ENCODE results near the gene ELL2. TPM values are rescaled to one million over a fixed set of nuclear protein-coding genes. Genes with fewer than 3 reads are reported as not detected.

Gene ELL2
- total and polyA plus RNA-seq, 2 donors (not counting 1 experiment from before 2014, with no cell fraction given): 7.2 to 27.0 TPM

DNA sequence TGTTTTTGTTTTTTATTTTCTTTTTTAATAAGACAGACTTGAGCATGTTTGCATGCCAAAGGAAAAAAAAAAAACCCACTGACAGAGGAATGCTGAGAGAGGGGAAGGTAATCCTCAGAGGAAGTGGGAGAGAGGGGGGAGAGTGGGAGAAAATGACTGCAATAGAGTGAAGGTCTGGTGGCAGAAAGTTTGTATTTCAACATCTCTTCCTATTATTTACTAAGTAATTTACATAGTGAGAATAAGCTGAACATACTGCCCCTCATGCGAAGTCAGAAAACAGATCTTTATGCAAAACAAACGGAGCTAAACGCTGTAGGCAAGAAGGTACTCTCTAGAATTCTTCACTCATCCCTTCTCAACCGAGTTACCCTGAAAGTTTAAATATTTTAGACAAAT lies 45.0 kb downstream of the ELL2 start:
- Histone ChIP-seq H4K20me1 (ENCODE audit: control insufficient read depth, insufficient read depth, low read length, poor library complexity, severe bottlenecking) (peaks cover 8% of the 10 kb centered on the region), H3K9ac (ENCODE audit: low read length) (no peak overlapping the region), H2AFZ (ENCODE audit: insufficient read depth, low read depth, low read length, poor library complexity, severe bottlenecking) (no peak overlapping the region), H3K9me3 (ENCODE audit: control extremely low read depth in 1 of 3, control insufficient read depth in 2 of 3, insufficient read depth in 1 of 3, low read length in 2 of 3) (no peaks in the 10 kb centered on the region), H3K4me2 (replicated peaks; ENCODE audit: low read depth, low read length, poor library complexity, severe bottlenecking) (no peak overlapping the region), H3K36me3 (replicated peaks in 1 of 2; ENCODE audit: control extremely low read depth in 1 of 2, control insufficient read depth in 1 of 2, extremely low read depth in 1 of 2, insufficient read depth in 2 of 2, low read length in 1 of 2) (peaks cover 0 to 6% of the 10 kb centered on the region in 2 experiments), H3K79me2 (ENCODE audit: control insufficient read depth, insufficient read depth, low read length) (no peaks in the 10 kb centered on the region), H3K4me3 (ENCODE audit: control extremely low read depth in 1 of 5, extremely low read depth in 1 of 5, insufficient read depth in 1 of 5, low read depth in 2 of 5, low read length in 4 of 5) (no peak overlapping the region), H3K27ac (ENCODE audit: low read length in 2 of 2) (no peak overlapping the region), H3K27me3 (replicated peaks in 1 of 4; ENCODE audit: control extremely low read depth in 1 of 4, control insufficient read depth in 3 of 4, insufficient read depth in 4 of 4, low read length in 3 of 4) (no peaks in the 10 kb centered on the region), H3K4me1 (ENCODE audit: control insufficient read depth in 2 of 2, insufficient read depth in 2 of 2, low read length in 2 of 2) (peaks cover 0 to 8% of the 10 kb centered on the region in 2 donors)
- Mint-ChIP-seq H3K4me3 (no peak overlapping the region), H3K4me1 (peaks cover 27% of the 10 kb centered on the region), H3K9me3 (ENCODE audit: insufficient read depth) (no peaks in the 10 kb centered on the region), H3K27me3 (no peaks in the 10 kb centered on the region), H3K27ac (no peak overlapping the region)
- POLR2A ChIA-PET: no interaction called here
- intact Hi-C loops (cut with micrococcal nuclease): no loop called here
- CTCF ChIA-PET: interaction anchor here (0.7 kb wide), 1 partner anchor 9 kb away, joined by 3 read pairs; no protein-coding TSS in a partner anchor
- WGBS (ENCODE audit: insufficient coverage): no CpG with 5 or more reads among the region's 4 CpGs
- no peak for ATAC-seq (ENCODE audit: low read depth)
- TF ChIP-seq, protein P1, sequence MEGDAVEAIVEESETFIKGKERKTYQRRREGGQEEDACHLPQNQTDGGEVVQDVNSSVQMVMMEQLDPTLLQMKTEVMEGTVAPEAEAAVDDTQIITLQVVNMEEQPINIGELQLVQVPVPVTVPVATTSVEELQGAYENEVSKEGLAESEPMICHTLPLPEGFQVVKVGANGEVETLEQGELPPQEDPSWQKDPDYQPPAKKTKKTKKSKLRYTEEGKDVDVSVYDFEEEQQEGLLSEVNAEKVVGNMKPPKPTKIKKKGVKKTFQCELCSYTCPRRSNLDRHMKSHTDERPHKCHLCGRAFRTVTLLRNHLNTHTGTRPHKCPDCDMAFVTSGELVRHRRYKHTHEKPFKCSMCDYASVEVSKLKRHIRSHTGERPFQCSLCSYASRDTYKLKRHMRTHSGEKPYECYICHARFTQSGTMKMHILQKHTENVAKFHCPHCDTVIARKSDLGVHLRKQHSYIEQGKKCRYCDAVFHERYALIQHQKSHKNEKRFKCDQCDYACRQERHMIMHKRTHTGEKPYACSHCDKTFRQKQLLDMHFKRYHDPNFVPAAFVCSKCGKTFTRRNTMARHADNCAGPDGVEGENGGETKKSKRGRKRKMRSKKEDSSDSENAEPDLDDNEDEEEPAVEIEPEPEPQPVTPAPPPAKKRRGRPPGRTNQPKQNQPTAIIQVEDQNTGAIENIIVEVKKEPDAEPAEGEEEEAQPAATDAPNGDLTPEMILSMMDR (IDR thresholded peaks at IDR 0.05): no peak
- no peak for TF ChIP-seq EZH2 (IDR thresholded peaks at IDR 0.05; ENCODE audit: borderline replicate concordance, insufficient read depth, low read depth, low read length, poor library complexity, severe bottlenecking)
- DNase-seq: no peak

DNA sequence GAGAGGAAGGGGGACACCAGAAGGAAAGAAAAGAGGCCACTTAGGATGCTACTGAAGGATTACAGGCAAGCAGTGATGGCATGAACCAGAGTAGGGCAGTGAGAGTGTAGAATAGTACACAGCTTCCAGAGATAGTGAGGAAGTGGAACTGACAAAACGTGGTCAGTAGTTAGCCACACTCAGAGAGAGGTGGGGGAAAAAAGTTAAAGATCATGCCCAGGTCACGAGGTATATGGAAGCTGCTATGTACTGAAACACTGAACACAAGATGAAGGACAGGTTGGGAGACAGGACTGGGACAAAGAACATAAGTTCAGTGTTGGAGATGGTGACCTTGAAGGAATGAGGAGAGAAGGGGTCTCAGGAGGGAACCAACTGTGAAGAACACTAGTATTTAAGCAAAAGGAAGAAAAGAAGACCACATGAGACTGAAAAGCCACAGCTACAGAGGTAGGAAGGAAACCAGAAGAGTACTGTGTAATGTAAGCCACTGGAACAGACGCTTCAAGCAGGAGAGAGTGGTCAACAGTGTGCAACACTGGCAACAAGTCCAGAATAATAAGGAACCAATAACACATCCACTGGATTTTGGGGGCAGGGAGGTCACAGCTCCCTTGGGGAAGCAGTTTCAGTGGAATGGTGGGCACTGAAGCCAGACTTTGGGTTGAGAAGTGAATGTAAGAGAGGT lies 45.5 kb downstream of the ELL2 start:
- Mint-ChIP-seq H3K4me1 (peaks cover 27% of the 10 kb centered on the region), H3K9me3 (ENCODE audit: insufficient read depth) (no peaks in the 10 kb centered on the region), H3K27ac (no peak overlapping the region), H3K27me3 (no peaks in the 10 kb centered on the region), H3K4me3 (no peak overlapping the region)
- no peak for DNase-seq
- 21% methylated on average over 2 of the region's 3 CpGs for WGBS (ENCODE audit: insufficient coverage)
- no peaks in the 10 kb centered on the region for H3K9me3 ChIP-seq (ENCODE audit: control extremely low read depth in 1 of 3, control insufficient read depth in 2 of 3, insufficient read depth in 1 of 3, low read length in 2 of 3)
- TF ChIP-seq, protein P1 (IDR thresholded peaks at IDR 0.05): no peak
- no peak for TF ChIP-seq EZH2 (IDR thresholded peaks at IDR 0.05; ENCODE audit: borderline replicate concordance, insufficient read depth, low read depth, low read length, poor library complexity, severe bottlenecking)
- intact Hi-C loops (cut with micrococcal nuclease): no loop called here
- peaks cover 0 to 8% of the 10 kb centered on the region in 2 donors for H3K4me1 ChIP-seq (ENCODE audit: control insufficient read depth in 2 of 2, insufficient read depth in 2 of 2, low read length in 2 of 2)
- no peaks in the 10 kb centered on the region for H3K79me2 ChIP-seq (ENCODE audit: control insufficient read depth, insufficient read depth, low read length)
- H2AFZ ChIP-seq (ENCODE audit: insufficient read depth, low read depth, low read length, poor library complexity, severe bottlenecking): no peak overlapping the region
- POLR2A ChIA-PET: no interaction called here
- CTCF ChIA-PET: interaction anchor here (0.7 kb wide), 1 partner anchor 8 kb away, joined by 3 read pairs; no protein-coding TSS in a partner anchor
- H3K27me3 ChIP-seq (replicated peaks in 1 of 4; ENCODE audit: control extremely low read depth in 1 of 4, control insufficient read depth in 3 of 4, insufficient read depth in 4 of 4, low read length in 3 of 4): no peaks in the 10 kb centered on the region
- H3K9ac ChIP-seq (ENCODE audit: low read length): no peak overlapping the region
- peaks cover 0 to 6% of the 10 kb centered on the region in 2 experiments for H3K36me3 ChIP-seq (replicated peaks in 1 of 2; ENCODE audit: control extremely low read depth in 1 of 2, control insufficient read depth in 1 of 2, extremely low read depth in 1 of 2, insufficient read depth in 2 of 2, low read length in 1 of 2)
- ATAC-seq (ENCODE audit: low read depth): no peak
- no peak overlapping the region for H3K4me2 ChIP-seq (replicated peaks; ENCODE audit: low read depth, low read length, poor library complexity, severe bottlenecking)
- peaks cover 4% of the 10 kb centered on the region for H4K20me1 ChIP-seq (ENCODE audit: control insufficient read depth, insufficient read depth, low read length, poor library complexity, severe bottlenecking)
- no peak overlapping the region for H3K27ac ChIP-seq (ENCODE audit: low read length in 2 of 2)
- H3K4me3 ChIP-seq (ENCODE audit: control extremely low read depth in 1 of 5, extremely low read depth in 1 of 5, insufficient read depth in 1 of 5, low read depth in 2 of 5, low read length in 4 of 5): no peak overlapping the region
